Measurements from ENCODE around the gene TAF4B. TPM values are rescaled to one million over a fixed set of nuclear protein-coding genes. Genes with fewer than 3 reads are reported as not detected.

TAF4B gene
- total RNA-seq, 1 experiment from 2014 or later: 8.3 TPM

DNA sequence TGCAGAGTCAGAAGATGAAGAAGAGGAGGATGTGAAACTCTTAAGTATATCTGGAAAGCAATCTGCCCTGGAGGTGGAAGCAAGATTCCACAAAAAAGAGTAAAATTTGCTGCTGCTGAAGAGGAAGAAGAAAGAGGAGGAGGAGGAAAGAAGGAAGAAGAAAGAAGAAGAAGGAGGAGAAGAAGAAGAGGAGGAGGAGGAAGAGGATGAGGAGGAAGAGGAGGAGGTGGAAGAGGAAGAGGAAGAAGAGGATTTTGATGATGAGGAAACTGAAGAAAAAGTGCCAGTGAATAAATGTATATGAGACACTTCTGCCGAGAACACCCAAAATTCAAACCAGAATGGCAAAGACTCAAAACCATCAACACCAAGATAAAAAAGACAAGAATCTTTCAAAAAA is 20.9 kb upstream of the TAF4B start:
- H2AFZ ChIP-seq (ENCODE audit: low read length): no peak overlapping the region
- no peaks in the 10 kb centered on the region for H3K9me3 ChIP-seq (ENCODE audit: low read length)
- no peaks in the 10 kb centered on the region for H3K79me2 ChIP-seq (ENCODE audit: low read length)
- DNase-seq (no peak), ATAC-seq (no peak)
- no peaks in the 10 kb centered on the region for H4K20me1 ChIP-seq (ENCODE audit: low read length)
- H3K4me2 ChIP-seq (ENCODE audit: low read length): no peak overlapping the region
- H3K9ac ChIP-seq (ENCODE audit: low read length): no peak overlapping the region
- intact Hi-C loops (cut with micrococcal nuclease): no loop called here
- no TSS peak for BruUV-seq (replicated peaks)
- POLR2A ChIA-PET (ENCODE audit: unreplicated experiment): no interaction called here
- no peaks in the 10 kb centered on the region for H3K36me3 ChIP-seq (ENCODE audit: low read depth, low read length)
- CTCF ChIA-PET: no interaction called here
- H3F3A ChIP-seq (ENCODE audit: low read length, unreplicated experiment): no peaks in the 10 kb centered on the region
- H3K27ac ChIP-seq (ENCODE audit: low read length): no peak overlapping the region
- TF ChIP-seq, protein P1, sequence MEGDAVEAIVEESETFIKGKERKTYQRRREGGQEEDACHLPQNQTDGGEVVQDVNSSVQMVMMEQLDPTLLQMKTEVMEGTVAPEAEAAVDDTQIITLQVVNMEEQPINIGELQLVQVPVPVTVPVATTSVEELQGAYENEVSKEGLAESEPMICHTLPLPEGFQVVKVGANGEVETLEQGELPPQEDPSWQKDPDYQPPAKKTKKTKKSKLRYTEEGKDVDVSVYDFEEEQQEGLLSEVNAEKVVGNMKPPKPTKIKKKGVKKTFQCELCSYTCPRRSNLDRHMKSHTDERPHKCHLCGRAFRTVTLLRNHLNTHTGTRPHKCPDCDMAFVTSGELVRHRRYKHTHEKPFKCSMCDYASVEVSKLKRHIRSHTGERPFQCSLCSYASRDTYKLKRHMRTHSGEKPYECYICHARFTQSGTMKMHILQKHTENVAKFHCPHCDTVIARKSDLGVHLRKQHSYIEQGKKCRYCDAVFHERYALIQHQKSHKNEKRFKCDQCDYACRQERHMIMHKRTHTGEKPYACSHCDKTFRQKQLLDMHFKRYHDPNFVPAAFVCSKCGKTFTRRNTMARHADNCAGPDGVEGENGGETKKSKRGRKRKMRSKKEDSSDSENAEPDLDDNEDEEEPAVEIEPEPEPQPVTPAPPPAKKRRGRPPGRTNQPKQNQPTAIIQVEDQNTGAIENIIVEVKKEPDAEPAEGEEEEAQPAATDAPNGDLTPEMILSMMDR (conservative IDR thresholded peaks at IDR 0.05; ENCODE audit: low read depth, low read length): no peak
- TF ChIP-seq EZH2 (IDR thresholded peaks at IDR 0.05; ENCODE audit: low read length, unreplicated experiment): no peak
- no peak for TF ChIP-seq EZH2phosphoT487 (IDR thresholded peaks at IDR 0.05; ENCODE audit: borderline replicate concordance, low read length)
- no peak overlapping the region for H3K4me3 ChIP-seq (ENCODE audit: low read length)
- no peaks in the 10 kb centered on the region for H3K4me1 ChIP-seq (ENCODE audit: insufficient read depth, low read length)
- peaks cover 27% of the 10 kb centered on the region for H3K27me3 ChIP-seq (ENCODE audit: low read length)
- H3K9me2 ChIP-seq (replicated peaks; ENCODE audit: low read length): no peaks in the 10 kb centered on the region

DNA sequence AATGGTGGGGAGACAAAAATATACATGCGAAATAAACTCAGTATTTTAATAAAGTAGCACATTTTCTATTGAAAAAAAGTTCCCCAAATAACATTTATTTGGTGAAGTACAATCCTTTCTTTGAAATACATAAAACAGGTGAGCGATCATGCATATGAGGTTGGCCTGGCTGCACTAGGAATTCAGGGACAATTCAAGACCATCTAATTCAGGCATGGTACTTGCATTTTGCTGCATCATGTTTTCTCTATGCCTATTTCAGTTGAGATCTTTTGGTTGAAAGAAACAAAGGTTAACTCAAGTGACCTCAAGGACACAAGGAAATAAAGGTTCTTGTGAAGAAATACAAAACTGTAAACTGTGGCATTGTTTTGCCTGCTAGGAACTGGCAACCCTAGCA is 19.8 kb upstream of the TAF4B start:
- Histone ChIP-seq H2AFZ (ENCODE audit: low read length) (no peak overlapping the region), H3K4me2 (ENCODE audit: low read length) (no peak overlapping the region), H3K36me3 (ENCODE audit: low read depth, low read length) (no peaks in the 10 kb centered on the region), H3K27me3 (ENCODE audit: low read length) (peaks cover 18% of the 10 kb centered on the region; the same call in 1 of the 2 replicates), H4K20me1 (ENCODE audit: low read length) (no peaks in the 10 kb centered on the region), H3K9me2 (replicated peaks; ENCODE audit: low read length) (no peaks in the 10 kb centered on the region), H3K79me2 (ENCODE audit: low read length) (no peaks in the 10 kb centered on the region), H3K4me1 (ENCODE audit: insufficient read depth, low read length) (no peaks in the 10 kb centered on the region), H3K4me3 (ENCODE audit: low read length) (no peak overlapping the region), H3K9me3 (ENCODE audit: low read length) (no peaks in the 10 kb centered on the region), H3F3A (ENCODE audit: low read length, unreplicated experiment) (no peaks in the 10 kb centered on the region), H3K27ac (ENCODE audit: low read length) (no peak overlapping the region), H3K9ac (ENCODE audit: low read length) (no peak overlapping the region)
- TF ChIP-seq EZH2phosphoT487 (IDR thresholded peaks at IDR 0.05; ENCODE audit: borderline replicate concordance, low read length) (no peak), EZH2 (IDR thresholded peaks at IDR 0.05; ENCODE audit: low read length, unreplicated experiment) (no peak)
- TF ChIP-seq, protein P1 (conservative IDR thresholded peaks at IDR 0.05; ENCODE audit: low read depth, low read length): no peak
- intact Hi-C loops (cut with micrococcal nuclease): no loop called here
- ChIA-PET CTCF (no interaction called here), POLR2A (ENCODE audit: unreplicated experiment) (no interaction called here)
- DNase-seq (no peak), ATAC-seq (no peak)
- BruUV-seq (replicated peaks): no TSS peak

DNA sequence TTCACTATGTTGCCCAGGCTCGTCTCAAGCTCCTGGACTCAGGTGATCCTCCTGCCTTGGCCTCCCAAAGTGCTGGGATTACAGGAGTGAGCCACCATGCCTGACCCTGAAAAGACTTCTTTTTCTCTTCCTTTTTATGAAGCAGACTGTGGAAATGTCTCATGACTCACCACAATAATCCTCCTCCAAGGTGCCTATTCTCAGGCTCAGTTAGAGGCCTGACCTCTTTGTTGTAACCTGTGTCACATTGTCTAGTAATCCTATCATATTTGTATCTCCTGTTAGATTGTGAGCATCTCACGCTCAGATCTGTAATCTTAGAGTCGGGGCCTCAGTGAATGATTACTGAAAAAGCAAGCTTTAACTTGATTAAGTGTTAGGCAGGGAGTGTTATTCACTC is 18.3 kb upstream of the TAF4B start:
- Histone ChIP-seq H3K9ac (ENCODE audit: low read length) (no peak overlapping the region), H3K9me2 (replicated peaks; ENCODE audit: low read length) (no peaks in the 10 kb centered on the region), H3K4me3 (ENCODE audit: low read length) (no peak overlapping the region), H3K4me2 (ENCODE audit: low read length) (no peak overlapping the region), H3K27ac (ENCODE audit: low read length) (no peak overlapping the region), H3K4me1 (ENCODE audit: insufficient read depth, low read length) (no peaks in the 10 kb centered on the region), H4K20me1 (ENCODE audit: low read length) (no peaks in the 10 kb centered on the region), H3K79me2 (ENCODE audit: low read length) (no peaks in the 10 kb centered on the region), H3K27me3 (ENCODE audit: low read length) (peaks cover 18% of the 10 kb centered on the region; the same call in 1 of the 2 replicates), H3F3A (ENCODE audit: low read length, unreplicated experiment) (no peaks in the 10 kb centered on the region), H3K36me3 (ENCODE audit: low read depth, low read length) (no peaks in the 10 kb centered on the region), H3K9me3 (ENCODE audit: low read length) (no peaks in the 10 kb centered on the region), H2AFZ (ENCODE audit: low read length) (no peak overlapping the region)
- POLR2A ChIA-PET (ENCODE audit: unreplicated experiment): no interaction called here
- no TSS peak for BruUV-seq (replicated peaks)
- no peak; the same call in 1 of the 2 replicates for ATAC-seq
- CTCF ChIA-PET: no interaction called here
- TF ChIP-seq, protein P1 (conservative IDR thresholded peaks at IDR 0.05; ENCODE audit: low read depth, low read length): no peak
- no peak for TF ChIP-seq EZH2 (IDR thresholded peaks at IDR 0.05; ENCODE audit: low read length, unreplicated experiment)
- TF ChIP-seq EZH2phosphoT487 (IDR thresholded peaks at IDR 0.05; ENCODE audit: borderline replicate concordance, low read length): no peak
- no peak for DNase-seq
- intact Hi-C loops (cut with micrococcal nuclease): no loop called here

All from PC-3 (cell line).